Colonic mucosa (tissue), 4 donors: ENCODE results near the gene MPG. TPM values are rescaled to one million over a fixed set of nuclear protein-coding genes. Genes with fewer than 3 reads are reported as not detected.

Experiments used
- DNase-seq: peaks from one replicate; pipeline ENCODE4 v3.0.0-alpha.2; 2020
- H3K27ac ChIP-seq: fragments of 200-600 bp; one replicate; pipeline ENCODE4 v1.8.0; 2021
- H3K27me3 ChIP-seq: fragments of 200-600 bp; one replicate; pipeline ENCODE4 v1.8.0; 2021
- H3K36me3 ChIP-seq: fragments of 200-600 bp; one replicate; pipeline ENCODE4 v1.8.0; 2021
- H3K4me1 ChIP-seq: fragments of 200-600 bp; one replicate; pipeline ENCODE4 v1.8.0; 2021; ENCODE audit warnings: mild to moderate bottlenecking
- H3K4me3 ChIP-seq: fragments of 200-600 bp; one replicate; pipeline ENCODE4 v1.8.0; 2021
- H3K9ac ChIP-seq, 2 donors: one replicate each; pipeline ENCODE4 v1.7.0; 2013; ENCODE audit warnings: control low read depth in 2 of 2, low read depth in 2 of 2, low read length in 2 of 2
- H3K9me3 ChIP-seq: fragments of 200-600 bp; one replicate; pipeline ENCODE4 v1.8.0; 2021
- intact Hi-C: fragments of 100-400 bp; cut with DNase I; formaldehyde crosslinking; loops from one replicate; pipeline ENCODE4 v1.14.1; 2022
- total RNA-seq, 2 donors: library from RNA; stranded (reverse); fragmentation: NEBNext Ultra II Directional in 1 of 2; extraction: Animal tissue kit (Norgen Biotek cat#: 25700) in 1 of 2; gene quantifications; one replicate each; pipeline ENCODE4 v1.2.1, GENCODE V29; 2021
- TF ChIP-seq, protein P1 (sequence below): fragments of 200-600 bp; IDR thresholded peaks from one replicate; pipeline ENCODE4 v1.8.0; 2022; ENCODE audit warnings: antibody characterized with exemption, mild to moderate bottlenecking
- donor health status: healthy.
- donor health status: DM: no; HTN: no; CAD: no.
- donor health status: DM: no; HTN: no; CAD: no.

The MPG gene
- total RNA-seq, 2 donors from 2014 or later = 39.3 to 42.1 TPM

DNA sequence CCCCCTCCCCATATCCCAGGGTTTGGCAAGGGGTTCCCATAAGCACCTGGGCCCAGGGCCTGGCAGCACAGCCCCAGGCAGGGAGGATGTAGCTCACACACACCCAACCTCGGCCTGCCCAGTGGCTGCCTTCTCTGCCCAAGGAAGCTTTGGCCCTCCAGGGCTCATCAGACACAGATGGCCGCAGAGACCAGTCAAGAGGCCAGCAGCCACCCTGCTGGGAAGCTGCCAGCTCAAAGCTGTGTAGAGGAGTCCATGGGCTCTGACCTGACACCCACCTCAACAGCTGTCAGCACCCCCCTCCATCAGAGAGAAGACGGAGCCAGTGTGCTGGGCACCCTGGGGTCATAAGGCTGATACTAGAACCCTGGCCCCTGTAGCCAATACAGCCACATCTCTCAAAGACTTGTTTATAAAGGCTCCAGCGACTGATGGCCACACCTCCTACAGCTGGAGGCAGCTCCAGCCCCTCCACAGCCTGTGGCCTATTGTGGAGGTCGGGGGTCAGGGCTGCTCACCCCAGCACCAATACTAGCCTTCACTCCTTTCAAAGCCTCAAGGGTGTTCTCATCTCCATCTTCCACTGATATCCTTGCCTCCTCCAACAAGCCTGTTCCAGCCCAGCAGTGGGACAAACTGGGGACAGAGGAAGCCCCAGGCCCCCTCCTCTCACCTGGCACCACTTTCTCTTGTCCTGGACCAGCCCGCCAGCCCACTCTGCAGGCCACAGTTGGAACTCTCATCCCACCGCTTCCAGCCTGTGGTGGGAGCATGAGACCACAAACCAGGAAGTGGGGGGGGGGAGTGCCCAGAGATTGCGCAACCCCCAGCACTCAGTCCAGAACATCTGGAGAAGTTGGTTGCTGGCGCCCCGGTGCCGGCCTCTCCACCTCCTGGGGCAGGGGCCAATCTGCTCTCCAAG is 2.2 kb upstream of the MPG start:
- DNase-seq = peak; percentile 63
- Histone ChIP-seq H3K27me3 (no peaks in the 10 kb centered on the region), H3K4me1 (peaks cover 26% of the 10 kb centered on the region), H3K36me3 (no peaks in the 10 kb centered on the region), H3K9me3 (no peaks in the 10 kb centered on the region), H3K27ac (peak overlapping the region; percentile 96), H3K9ac (peak overlapping the region; percentile 30 to 48), H3K4me3 (no peak overlapping the region)
- TF ChIP-seq, protein P1, sequence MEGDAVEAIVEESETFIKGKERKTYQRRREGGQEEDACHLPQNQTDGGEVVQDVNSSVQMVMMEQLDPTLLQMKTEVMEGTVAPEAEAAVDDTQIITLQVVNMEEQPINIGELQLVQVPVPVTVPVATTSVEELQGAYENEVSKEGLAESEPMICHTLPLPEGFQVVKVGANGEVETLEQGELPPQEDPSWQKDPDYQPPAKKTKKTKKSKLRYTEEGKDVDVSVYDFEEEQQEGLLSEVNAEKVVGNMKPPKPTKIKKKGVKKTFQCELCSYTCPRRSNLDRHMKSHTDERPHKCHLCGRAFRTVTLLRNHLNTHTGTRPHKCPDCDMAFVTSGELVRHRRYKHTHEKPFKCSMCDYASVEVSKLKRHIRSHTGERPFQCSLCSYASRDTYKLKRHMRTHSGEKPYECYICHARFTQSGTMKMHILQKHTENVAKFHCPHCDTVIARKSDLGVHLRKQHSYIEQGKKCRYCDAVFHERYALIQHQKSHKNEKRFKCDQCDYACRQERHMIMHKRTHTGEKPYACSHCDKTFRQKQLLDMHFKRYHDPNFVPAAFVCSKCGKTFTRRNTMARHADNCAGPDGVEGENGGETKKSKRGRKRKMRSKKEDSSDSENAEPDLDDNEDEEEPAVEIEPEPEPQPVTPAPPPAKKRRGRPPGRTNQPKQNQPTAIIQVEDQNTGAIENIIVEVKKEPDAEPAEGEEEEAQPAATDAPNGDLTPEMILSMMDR = no peak
- intact Hi-C loops = no loop called here

DNA sequence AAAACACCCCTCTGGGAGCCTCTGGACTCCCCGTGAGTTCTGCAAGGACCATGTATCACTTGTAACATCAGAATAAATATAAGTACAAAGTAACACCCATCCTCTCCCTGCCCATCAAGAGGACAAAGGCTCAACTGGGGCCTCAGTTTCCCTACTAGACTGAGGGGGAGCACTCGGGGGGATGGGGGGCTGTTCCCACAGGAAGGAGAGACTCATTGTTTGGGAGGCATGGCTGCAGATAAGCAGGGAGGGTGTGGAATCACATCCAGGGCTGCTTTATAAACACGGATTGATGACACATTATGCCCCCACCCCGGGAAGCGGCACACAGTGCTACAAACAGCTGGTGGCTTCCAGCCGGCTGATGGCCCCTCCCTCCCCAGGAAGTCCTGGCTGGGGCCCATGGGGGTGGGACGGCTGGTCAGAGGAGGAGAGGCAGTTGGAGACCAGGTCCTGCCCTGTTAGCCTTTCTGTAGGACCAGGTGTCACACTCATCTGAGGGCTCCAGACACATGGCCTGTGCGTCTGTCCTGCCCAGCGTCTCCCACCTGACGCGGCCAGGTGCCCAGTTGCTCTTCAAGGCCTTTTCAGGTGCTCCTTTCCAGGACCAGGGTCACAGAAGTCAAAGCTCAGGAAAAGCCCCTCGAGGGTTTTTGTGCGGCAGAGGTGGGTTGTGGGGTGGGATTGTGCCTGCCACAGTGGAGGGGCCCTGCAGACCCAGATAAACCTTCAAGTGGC is 1.3 kb upstream of the MPG start:
- H3K4me3 ChIP-seq = peak overlapping the region; percentile 95
- DNase-seq = peak; percentile 83
- no peaks in the 10 kb centered on the region for H3K36me3 ChIP-seq
- intact Hi-C loops = no loop called here
- TF ChIP-seq, protein P1 = no peak
- peaks cover 18% of the 10 kb centered on the region for H3K4me1 ChIP-seq
- H3K9me3 ChIP-seq = no peaks in the 10 kb centered on the region
- H3K27me3 ChIP-seq = no peaks in the 10 kb centered on the region
- peak overlapping the region; percentile 96 for H3K27ac ChIP-seq
- H3K9ac ChIP-seq = peak overlapping the region; percentile 78 to 99

DNA sequence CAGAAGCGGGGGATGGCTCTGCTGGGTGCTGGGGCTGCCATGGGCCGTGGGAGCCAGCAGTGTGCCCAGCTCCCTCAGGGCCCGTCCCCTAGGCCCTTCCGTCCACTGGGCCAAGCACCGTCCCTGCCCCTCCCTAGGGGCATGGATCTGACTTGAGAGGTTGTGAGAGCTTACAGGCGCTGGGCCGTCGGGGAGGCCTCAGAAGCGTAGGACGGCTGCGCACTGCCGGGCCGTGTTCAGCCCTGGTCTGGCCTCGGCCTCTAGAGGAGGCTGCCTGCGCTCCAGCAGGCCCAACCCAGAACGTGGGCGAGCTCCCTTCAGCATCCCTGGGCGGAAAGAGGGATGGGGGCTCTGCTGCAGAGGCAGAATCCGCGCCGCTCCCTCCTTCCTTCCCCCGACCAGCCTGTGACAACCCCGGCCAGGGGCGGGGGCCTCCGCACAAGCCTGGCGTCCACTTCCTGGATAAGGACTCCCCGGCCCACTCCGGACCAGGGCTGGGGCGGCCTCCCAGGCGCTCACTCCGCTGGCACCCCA is 685 bp upstream of the MPG start:
- DNase-seq = peak; percentile 56
- Histone ChIP-seq H3K27ac (peak overlapping the region; percentile 96), H3K4me1 (peaks cover 18% of the 10 kb centered on the region), H3K4me3 (peak overlapping the region; percentile 95), H3K36me3 (no peaks in the 10 kb centered on the region), H3K9me3 (no peaks in the 10 kb centered on the region), H3K27me3 (no peaks in the 10 kb centered on the region), H3K9ac (peak overlapping the region; percentile 78 to 99)
- TF ChIP-seq, protein P1 = no peak
- intact Hi-C loops = no loop called here

DNA sequence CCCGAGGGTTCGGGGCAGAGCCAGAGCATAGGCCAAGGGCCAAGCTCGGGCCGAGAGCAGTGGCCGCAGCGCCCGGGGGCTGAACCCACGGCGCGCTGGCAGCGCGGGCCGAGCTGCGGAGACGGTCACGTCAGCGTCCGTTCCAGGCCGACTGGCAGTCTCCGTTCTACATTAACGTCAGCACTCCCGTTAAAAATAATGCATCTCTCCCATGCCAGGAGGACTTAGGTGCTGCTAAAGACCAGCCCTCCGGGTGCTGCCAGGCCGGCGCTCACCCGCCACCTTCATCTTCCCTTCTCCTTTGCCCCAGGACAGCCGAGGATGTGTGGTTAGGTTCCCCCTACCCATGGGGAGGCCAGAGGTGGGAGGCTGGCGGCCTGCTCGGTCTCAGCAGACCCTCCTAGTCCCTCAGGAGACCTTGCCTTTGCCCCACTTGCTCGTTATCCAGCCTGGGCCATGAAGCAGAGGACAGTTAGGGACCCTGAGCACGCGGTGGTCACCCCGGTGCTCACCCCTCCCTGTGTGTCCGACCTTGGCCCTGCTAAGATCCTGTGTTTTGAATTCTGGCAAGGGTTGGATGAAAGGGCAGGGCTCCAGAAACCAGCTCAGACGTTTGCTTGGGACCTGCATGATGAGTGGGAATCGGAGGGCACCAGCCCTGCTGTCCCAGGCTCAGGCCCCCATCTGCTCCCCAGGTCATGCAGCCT is 572 bp downstream of the MPG start:
- Histone ChIP-seq H3K36me3 (no peaks in the 10 kb centered on the region), H3K4me1 (peaks cover 14% of the 10 kb centered on the region), H3K4me3 (peak overlapping the region; percentile 95), H3K27ac (peak overlapping the region; percentile 96), H3K9me3 (no peaks in the 10 kb centered on the region), H3K9ac (peak overlapping the region; percentile 47 to 99), H3K27me3 (no peaks in the 10 kb centered on the region)
- peak; percentile 34 for DNase-seq
- intact Hi-C loops = no loop called here
- TF ChIP-seq, protein P1 = no peak
